Right ventricle myocardium inferior (tissue), 1 donor: ENCODE data around the gene KBTBD6. TPM values are rescaled to one million over a fixed set of nuclear protein-coding genes. Genes with fewer than 3 reads are reported as not detected.
"Not testable (repeated sequence)": the region's sequence is repeated elsewhere in the genome, so short reads cannot be mapped to it uniquely, and the experiment has no call there.

Experiments used
- ATAC-seq: fragments of 200-7000 bp; cut with Tn5 transposase; one replicate; pipeline ENCODE4 v1.9.1; 2020; ENCODE audit warnings: mild to moderate bottlenecking, moderate library complexity
- DNase-seq: peaks from one replicate; pipeline ENCODE4 v3.0.0; 2021; ENCODE audit errors: missing footprints
- intact Hi-C: fragments of 100-400 bp; cut with DNase I; formaldehyde crosslinking; loops from one replicate; pipeline ENCODE4 v1.11.0; 2022
- total RNA-seq: library from RNA; stranded (reverse); fragmentation: NEBNext Ultra II Directional; extraction: Animal tissue kit (Norgen Biotek cat#: 25700); gene quantifications from one replicate; pipeline ENCODE4 v1.2.1, GENCODE V29; 2021
- donor health status: DM: no; HTN: yes; CAD: no; lungs with severe emphysema.

Gene KBTBD6
- total RNA-seq, 1 donor from 2014 or later: 7.7 TPM

DNA sequence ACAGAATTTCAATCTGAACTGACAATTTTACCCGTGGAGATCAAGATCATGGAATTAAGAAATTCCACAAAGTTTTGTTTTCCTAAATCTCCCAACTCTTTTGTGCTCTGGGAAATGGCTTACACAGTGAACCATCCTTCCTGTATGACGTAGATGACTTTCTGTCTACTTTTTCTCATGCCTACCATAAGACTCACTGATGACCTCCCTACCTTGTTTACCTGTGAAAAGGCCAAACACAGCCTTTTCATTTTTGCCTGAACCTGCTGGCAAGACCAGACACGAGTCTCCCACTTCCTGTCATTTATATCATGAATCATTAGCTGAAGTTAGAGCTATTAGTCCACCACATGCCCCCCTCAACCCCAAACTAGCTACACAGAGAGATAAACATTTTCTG lies 4.6 kb upstream of the KBTBD6 start:
- DNase-seq (no peak), ATAC-seq (no peak)
- intact Hi-C loops: no loop called here

DNA sequence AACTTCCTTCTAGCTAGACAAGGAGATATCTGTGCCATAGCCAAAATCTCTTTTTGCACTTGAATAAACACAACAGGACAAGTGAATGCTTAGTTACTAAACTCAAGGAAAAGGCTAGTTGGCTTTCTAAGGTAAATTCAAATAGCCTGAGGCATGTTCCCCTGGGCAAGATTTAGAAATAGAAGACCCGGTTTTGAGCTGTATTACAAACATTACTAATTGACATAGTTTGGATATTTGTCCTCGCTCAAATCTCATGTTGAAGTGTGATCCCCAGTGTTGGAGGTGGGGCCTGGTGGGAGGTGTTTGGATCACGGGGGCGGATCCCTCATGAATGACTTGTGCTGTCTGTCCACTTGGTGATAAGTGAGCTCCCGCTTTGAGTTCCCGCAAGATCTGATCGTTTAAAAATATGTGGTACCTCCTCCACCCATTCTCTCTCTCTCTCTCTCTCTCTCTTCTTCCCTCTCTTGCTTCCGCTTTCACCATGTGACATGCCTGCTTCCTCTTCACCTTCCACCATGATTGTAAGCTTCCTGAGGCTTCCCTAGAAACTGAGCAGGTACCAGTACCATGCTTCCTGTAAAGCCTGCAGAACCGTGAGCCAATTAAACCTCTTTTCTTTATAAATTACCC lies 3.9 kb upstream of the KBTBD6 start:
- no peak for DNase-seq
- no peak for ATAC-seq
- intact Hi-C loops: no loop called here

DNA sequence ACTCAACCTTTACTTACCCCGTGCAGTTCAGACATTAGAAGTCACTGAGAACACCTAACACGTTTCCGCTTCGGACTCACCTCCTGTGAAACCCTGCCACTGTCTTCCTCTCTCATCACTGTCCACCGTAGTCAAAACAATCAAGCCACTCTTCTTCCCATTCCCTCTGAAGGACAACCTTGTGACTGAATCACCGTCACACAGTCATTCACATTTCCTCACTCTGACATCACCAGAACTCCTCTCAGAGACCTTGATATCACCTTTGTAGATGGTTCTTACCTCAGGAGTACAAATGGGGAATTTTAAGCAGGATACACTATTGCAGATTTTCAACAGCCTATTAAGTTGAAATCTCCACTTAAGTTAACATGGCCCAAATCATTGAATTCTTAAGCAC lies 1.3 kb upstream of the KBTBD6 start:
- ATAC-seq (no peak), DNase-seq (no peak)
- intact Hi-C loops: loop anchor here (2.0 to 5.0 kb wide), 2 partner anchors 57 to 73 kb away; partner anchors contain the start of gene WBP4

DNA sequence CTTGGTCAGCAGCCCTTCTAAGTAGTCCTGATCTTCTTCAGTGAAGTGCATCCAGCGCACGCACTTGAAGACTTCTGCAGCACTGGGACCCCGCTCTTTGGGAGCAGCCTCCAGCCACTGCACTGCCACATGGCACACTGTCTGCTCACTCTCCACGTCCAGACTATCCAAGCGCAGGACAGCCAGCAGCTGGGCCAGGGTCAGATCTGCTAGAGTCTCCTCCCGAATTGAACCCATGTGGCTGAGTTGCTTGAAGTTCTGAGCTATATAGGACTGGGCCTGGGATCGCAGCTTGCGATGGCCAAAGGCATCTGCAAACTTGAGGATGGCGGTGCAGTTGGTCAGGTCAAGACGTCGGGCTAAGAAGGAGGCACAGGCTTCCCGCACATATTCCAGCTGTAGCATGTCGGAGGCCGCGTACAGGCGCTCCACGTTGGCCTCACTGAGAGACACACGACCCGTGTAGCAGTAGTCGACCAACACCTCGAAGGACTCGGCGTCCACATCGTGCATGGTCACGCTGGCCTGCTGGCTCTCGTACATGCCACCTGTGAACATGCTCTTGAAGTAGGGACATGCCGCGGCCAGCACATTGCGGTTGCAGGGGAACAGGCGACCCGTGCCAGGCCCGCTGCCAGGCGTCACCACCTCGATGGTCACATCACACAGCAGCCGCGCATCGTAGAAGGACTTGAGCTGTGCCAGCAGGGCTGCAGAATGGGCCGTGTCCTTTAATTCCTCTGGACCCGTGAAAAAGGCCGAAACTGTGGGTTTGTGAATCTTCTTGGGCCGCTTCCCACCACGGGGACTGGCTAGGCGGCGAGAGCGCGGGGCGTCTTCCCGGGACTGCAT lies 716 bp downstream of the KBTBD6 start:
- ATAC-seq (peak; percentile 49), DNase-seq (peak; percentile 86)
- intact Hi-C loops: loop anchor here (1.0 to 5.0 kb wide), 3 partner anchors 55 to 71 kb away; partner anchors contain the start of genes KBTBD7 and WBP4

DNA sequence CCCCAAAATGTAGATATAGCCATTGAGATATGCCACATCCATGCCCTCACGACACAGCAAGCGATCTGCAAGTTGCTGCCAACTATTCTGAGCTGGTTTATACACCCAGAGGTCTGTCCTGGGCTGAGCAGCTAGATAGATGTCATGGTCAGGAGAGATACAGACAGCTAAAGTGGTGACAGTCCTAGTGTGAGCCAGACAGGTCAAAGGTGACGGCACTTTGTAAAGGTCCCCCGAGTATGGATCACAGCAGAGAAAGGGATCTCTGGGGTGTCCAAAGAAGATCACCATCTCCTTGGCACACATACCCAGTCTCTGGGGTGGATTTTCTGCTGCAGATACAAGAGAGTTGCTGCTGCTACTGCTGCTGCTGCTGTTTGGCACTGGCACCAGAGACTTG lies 1.4 kb downstream of the KBTBD6 start:
- ATAC-seq, DNase-seq: not testable (repeated sequence)
- intact Hi-C loops: loop anchor here (5.0 kb wide), 1 partner anchor 54 kb away; no protein-coding TSS in a partner anchor

DNA sequence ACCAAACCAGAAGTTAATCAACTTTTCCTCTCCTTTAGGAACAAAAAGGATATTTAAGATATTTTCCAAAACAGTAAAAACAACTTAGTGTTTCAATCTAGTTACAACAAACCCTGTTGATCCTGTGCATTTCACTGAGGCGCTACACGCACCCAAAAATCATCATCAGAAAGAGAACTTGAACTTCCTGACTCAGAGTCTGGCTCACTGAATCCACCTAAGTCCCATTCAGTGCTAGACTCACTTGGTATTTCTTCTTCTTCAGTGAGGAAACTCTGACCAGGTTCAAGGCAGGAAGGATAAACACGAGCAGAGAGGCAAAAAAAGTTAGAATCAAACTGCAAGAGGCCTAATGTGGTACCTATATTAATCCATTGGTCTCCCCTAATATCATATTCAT lies 2.2 kb downstream of the KBTBD6 start:
- ATAC-seq: no peak
- DNase-seq: no peak
- intact Hi-C loops: loop anchor here (5.0 kb wide), 1 partner anchor 53 kb away; no protein-coding TSS in a partner anchor

DNA sequence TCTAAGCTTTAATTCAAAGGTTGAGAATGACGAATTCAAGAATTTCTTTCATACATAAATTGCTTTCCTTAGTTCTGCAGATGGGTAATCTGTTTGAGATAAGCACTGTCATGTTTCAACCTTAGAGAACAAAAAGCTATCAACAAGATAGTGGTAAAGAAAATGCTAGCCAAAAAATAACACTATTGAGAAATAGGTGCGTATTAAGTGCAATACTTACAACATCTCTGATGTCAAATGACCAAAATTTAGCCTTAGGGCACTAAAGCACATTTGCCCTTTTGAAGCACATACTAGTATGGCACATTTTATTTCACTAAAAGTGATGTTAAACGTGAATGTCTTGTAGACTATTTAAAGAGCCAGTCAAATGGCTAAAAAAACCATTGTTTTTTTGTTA lies 4.9 kb downstream of the KBTBD6 start:
- intact Hi-C loops: no loop called here
- no peak for ATAC-seq

DNA sequence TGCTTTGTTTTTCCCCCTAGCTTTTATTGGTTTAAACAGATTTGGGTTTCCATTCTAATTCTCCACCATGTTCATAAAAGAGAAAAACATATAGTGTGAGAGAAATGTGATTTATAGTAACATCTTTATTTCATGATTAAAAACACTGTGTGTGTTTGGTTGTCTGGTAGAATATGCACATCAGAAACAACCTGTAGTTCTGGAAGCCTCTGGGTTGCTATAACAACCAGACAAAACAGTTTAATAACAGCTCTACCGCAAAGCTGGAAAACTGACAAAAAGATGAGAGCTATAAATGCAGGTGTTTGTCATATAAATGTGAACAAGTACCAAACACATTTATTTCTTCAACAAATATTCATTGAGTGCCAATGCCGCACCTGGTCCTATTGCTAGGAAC lies 9.8 kb downstream of the KBTBD6 start:
- ATAC-seq (no peak), DNase-seq (no peak)
- intact Hi-C loops: no loop called here

More for the DNA sequence above, 4.9 kb downstream of the KBTBD6 start:
- no peak for DNase-seq

DNA sequence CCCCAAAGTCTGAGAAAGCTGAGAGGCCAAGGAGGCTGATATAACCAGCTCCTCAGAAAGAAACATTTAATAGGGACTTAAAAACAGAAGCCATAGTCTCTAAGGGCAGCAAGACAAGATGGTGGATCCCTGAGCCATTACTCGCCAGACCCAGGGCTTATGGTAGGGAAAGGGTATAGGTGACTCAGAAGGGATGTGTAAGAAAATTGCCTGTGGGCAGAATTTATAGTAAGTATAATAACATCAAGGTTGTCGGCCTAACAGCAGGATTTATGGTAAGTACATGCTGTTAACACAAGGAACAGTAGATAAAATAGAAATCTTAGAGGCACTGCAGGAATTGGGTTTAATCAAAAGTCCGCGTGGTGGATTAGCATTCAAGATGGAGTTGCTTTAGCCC lies 14.7 kb downstream of the KBTBD6 start:
- DNase-seq: no peak
- no peak for ATAC-seq
- intact Hi-C loops: no loop called here

DNA sequence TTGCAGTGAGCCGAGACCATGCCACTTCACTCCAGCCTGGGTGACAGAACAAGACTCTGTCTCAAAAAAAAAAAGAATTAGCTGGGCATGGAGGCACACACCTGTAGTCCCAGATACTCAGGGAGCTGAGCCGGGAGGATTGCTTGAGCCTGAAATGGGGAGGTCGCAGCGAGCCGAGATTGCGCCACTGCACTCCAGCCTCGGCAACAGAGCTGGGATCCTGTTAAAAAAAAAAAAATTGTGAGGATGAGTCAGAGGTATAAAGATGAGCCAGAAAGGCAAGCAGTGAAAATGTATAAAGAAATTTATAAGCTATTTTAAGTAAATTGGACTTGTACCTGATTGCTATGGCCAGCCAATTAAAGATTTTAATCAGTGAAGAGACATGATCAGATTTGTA lies 21.1 kb downstream of the KBTBD6 start:
- no peak for DNase-seq
- intact Hi-C loops: no loop called here
- no peak for ATAC-seq

DNA sequence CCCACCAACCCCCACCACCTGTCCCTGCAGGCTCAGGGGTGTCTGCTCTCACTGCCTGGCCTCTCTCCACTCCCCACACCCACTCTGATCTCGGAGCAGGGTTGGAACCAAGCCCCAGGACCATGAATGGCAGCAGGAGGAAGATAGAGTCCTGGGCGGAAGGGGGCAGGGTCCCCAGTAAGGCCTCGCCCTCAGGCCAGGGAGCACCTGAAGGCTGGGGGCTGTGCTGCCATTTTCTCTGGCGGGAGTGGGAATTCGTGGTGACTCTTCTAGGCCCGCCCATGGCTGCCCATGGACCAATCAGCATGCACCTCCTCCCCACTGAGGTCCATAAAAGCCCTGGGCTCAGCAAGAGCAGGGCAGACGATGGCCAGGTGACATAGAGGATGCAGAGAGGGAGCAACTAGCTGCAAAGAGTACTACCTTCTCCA lies 25.0 kb downstream of the KBTBD6 start:
- DNase-seq: no peak
- ATAC-seq: no peak
- intact Hi-C loops: no loop called here

DNA sequence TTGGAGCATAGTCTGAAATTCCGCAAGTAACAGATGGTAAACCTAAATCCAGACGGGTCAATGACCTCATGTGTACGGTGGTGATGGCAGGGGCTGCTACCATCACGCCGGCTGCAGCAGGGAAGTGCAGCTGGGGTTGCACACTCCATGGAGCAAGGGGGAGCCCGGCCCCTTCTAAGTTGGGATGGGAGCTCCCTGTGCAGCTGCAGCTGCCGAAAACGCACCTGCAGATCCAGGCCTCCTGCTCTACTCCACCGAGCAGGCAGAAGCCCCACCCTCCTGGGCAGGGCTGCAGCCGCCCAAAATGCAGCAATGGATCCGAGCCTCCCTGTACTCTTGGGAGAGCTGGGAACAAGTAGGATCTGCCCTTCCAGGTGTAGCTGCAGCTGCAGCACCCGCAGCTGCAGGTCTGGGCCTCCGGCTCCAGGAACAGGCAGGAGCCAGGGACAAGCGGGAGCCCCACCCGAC lies 25.5 kb downstream of the KBTBD6 start:
- intact Hi-C loops: no loop called here
- no peak for ATAC-seq

DNA sequence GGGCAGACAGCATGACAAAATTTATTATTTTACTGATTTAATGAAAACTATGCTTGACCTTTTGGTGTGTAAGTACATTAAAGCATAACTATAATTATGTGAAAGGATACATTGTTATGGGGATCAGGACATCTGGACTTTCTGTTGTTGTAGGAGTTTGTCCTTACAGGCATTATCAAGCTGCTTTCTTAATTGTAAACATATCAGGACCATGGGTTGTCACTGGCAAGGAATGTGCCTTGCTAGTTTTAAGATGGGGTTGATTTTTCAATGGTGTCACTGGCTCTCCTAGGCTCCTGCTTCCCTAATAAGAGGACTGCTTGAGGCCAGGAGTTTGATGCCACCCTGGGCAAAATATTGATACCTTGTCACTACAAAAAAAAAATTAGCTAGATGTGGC lies 32.6 kb downstream of the KBTBD6 start:
- intact Hi-C loops: no loop called here
- ATAC-seq (no peak), DNase-seq (no peak)

More for the DNA sequence above, 25.5 kb downstream of the KBTBD6 start:
- no peak for DNase-seq

DNA sequence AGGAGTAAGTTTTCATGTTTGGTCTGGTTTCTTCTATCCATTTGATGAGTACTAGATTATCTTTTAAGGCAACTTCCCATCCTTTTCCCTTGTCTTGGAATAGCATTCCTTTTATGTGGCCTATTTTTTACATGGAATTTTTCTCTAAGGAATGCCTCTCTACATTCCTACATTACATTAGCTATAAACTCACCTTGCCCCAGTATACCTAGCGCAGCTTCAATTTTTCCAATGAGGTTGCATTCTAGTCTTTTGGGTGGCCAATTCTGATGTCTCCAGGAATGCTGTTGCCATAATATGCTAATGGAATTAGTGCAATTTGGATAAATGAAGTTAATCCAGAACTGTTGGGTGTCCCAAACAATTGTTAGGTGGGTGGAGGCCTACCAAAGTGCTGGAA lies 33.8 kb downstream of the KBTBD6 start:
- no peak for DNase-seq
- ATAC-seq: no peak
- intact Hi-C loops: no loop called here

DNA sequence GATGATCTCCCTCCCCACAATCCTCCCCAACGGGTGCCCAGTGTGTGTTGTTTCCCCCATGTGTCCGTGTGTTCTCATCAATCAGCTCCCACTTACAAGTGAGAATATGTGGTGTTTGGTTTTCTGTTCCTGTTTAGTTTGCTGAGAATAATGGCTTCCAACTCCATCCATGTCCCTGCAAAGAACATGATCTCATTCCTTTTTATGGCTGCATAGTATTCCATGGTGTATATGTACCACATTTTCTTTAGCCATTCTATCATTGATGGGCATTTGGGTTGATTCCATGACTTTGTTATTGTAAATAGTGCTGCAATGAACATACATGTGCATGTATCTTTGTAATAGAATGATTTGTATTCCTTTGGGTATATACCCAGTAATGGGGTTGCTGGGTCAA lies 36.9 kb downstream of the KBTBD6 start:
- intact Hi-C loops: not testable (repeated sequence)

DNA sequence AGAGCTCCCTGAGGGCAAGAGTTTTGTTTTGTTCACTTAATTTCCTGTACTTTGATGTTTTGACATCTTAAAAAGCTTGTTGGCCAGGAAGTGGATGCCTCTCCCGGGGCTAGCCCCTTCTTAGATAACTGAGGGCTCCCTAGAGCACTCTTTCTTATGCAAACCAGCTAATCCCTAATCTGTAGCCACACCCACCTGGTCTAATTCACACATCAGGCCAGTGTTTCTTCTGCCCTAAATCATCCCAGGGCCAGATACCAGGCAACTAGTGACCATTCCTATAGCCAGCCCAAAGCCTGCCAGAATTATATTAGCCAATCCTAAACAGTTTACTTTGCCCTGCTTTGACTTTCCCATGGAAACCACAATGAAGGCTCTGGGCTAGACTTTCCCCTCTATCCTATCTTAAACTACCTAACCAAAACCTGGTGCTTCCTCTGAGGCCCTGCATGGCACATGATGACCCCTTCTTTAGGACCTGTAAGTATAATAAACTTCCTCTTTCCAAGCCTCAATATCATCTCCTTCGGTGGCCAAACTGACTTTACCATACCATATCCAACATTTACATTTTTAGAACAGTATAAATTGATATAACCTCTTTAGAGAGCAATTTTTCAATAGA lies 46.5 kb downstream of the KBTBD6 start:
- no peak for ATAC-seq
- intact Hi-C loops: no loop called here
- no peak for DNase-seq

More for the DNA sequence above, 36.9 kb downstream of the KBTBD6 start:
- not testable (repeated sequence) for DNase-seq, ATAC-seq

DNA sequence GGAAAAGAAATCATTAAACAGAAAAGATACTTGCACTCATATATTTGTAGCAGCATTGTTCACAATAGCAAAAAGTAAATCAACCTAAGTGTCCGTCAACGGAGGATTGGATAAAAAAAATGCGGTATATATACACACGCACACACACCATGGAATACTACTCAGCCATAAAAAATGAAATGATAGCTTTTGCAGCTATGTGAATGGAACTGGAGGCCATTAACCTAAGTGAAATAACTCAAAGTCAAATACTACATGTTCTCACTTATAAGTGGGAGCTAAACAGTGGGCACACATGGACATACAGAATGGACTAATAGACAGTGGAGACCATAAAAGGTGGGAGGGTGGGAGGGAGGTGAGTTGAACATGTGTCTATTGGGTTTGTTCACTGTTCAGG lies 52.9 kb downstream of the KBTBD6 start:
- intact Hi-C loops: loop anchor here (5.0 to 10.0 kb wide), 2 partner anchors 53 to 115 kb away; partner anchors contain the start of genes KBTBD6 and KBTBD7
- DNase-seq (no peak), ATAC-seq (no peak)
